ENCODE results near the gene MFGE8. TPM values are rescaled to one million over a fixed set of nuclear protein-coding genes. Genes with fewer than 3 reads are reported as not detected.

The MFGE8 gene
- total RNA-seq, 4 donors from 2014 or later = 212 to 664 (median 370) TPM

DNA sequence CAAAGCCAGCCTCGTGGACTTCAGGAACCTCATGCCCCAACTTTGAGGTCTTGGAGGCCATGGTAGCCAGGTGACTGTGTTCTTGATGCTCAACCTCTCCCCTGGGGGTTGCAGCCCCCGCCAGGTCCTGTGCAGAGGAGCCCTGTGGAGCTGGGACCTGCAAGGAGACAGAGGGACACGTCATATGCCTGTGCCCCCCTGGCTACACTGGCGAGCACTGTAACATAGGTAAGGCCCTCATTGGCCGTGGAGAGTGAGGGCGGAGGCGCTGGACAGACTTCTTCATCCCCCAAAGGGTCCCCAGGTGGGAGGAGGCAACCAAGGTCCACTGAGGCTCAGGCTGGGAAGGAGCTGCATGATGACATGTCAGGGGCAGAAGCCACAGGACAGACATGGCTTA lies 53.0 kb downstream of the MFGE8 start:
- Histone ChIP-seq H3K4me3 (no peak overlapping the region), H3K36me3 (no peaks in the 10 kb centered on the region), H3K27me3 (no peaks in the 10 kb centered on the region), H3K27ac (no peak overlapping the region), H3K9me3 (no peaks in the 10 kb centered on the region), H3K4me1 (no peaks in the 10 kb centered on the region)
- TF ChIP-seq, protein P1, sequence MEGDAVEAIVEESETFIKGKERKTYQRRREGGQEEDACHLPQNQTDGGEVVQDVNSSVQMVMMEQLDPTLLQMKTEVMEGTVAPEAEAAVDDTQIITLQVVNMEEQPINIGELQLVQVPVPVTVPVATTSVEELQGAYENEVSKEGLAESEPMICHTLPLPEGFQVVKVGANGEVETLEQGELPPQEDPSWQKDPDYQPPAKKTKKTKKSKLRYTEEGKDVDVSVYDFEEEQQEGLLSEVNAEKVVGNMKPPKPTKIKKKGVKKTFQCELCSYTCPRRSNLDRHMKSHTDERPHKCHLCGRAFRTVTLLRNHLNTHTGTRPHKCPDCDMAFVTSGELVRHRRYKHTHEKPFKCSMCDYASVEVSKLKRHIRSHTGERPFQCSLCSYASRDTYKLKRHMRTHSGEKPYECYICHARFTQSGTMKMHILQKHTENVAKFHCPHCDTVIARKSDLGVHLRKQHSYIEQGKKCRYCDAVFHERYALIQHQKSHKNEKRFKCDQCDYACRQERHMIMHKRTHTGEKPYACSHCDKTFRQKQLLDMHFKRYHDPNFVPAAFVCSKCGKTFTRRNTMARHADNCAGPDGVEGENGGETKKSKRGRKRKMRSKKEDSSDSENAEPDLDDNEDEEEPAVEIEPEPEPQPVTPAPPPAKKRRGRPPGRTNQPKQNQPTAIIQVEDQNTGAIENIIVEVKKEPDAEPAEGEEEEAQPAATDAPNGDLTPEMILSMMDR (IDR thresholded peaks at IDR 0.05) = no peak
- TF ChIP-seq POLR2A (IDR thresholded peaks at IDR 0.05) = no peak
- intact Hi-C loops (cut with DNase I; ENCODE audit: low total_unique reads) = no loop called here
- no peak for DNase-seq

- Histone ChIP-seq H3K27ac (no peak overlapping the region), H3K9me3 (no peaks in the 10 kb centered on the region), H3K4me1 (no peaks in the 10 kb centered on the region), H3K36me3 (no peaks in the 10 kb centered on the region), H3K27me3 (no peaks in the 10 kb centered on the region), H3K4me3 (no peak overlapping the region)
- DNase-seq = no peak
- no peak for TF ChIP-seq POLR2A (IDR thresholded peaks at IDR 0.05)
- TF ChIP-seq, protein P1 (IDR thresholded peaks at IDR 0.05) = no peak
- intact Hi-C loops (cut with DNase I; ENCODE audit: low total_unique reads) = no loop called here
Observed at GRCh38 chr15:88859550-88859949, 53.6 kb downstream of the MFGE8 start.

DNA sequence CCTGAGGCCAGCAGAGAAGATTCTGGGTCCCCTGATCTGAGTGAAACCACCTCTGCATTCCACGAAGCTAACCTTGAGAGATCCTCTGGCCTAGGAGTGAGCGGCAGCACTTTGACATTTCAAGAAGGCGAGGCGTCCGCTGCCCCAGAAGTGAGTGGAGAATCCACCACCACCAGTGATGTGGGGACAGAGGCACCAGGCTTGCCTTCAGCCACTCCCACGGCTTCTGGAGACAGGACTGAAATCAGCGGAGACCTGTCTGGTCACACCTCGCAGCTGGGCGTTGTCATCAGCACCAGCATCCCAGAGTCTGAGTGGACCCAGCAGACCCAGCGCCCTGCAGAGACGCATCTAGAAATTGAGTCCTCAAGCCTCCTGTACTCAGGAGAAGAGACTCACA lies 54.2 kb downstream of the MFGE8 start:
- no peak for DNase-seq
- Histone ChIP-seq H3K4me1 (no peaks in the 10 kb centered on the region), H3K27me3 (no peaks in the 10 kb centered on the region), H3K4me3 (no peak overlapping the region), H3K27ac (no peak overlapping the region), H3K36me3 (no peaks in the 10 kb centered on the region), H3K9me3 (no peaks in the 10 kb centered on the region)
- no peak for TF ChIP-seq POLR2A (IDR thresholded peaks at IDR 0.05)
- TF ChIP-seq, protein P1 (IDR thresholded peaks at IDR 0.05) = no peak
- intact Hi-C loops (cut with DNase I; ENCODE audit: low total_unique reads) = no loop called here

DNA sequence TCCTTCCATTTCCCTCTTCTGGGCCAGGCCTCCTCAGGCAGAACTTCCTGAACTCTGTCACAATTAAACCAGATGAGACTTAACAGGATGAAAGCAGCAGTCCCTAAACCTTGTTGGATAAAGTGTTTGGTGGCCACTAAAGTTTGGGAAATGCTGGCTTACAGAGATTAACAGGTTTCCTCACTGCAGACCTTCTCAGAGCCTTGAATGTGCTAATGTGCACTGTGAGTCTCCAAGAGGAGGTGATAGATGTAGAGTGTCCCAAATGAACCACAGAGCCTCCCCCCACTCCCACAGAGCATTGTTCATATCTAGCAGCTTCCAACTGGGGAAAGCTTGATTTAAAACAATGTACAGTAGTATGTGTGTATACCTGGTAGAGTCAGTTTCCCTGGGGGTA lies 60.7 kb downstream of the MFGE8 start:
- TF ChIP-seq POLR2A (IDR thresholded peaks at IDR 0.05) = no peak
- TF ChIP-seq, protein P1 (IDR thresholded peaks at IDR 0.05) = no peak
- intact Hi-C loops (cut with DNase I; ENCODE audit: low total_unique reads) = no loop called here
- no peaks in the 10 kb centered on the region for H3K27me3 ChIP-seq

GRCh38 chr15:88849376-88850072 lies 63.7 kb downstream of the MFGE8 start:
- intact Hi-C loops (cut with DNase I; ENCODE audit: low total_unique reads) = no loop called here
- Histone ChIP-seq H3K9me3 (no peaks in the 10 kb centered on the region), H3K27ac (no peak overlapping the region), H3K36me3 (no peaks in the 10 kb centered on the region), H3K27me3 (no peaks in the 10 kb centered on the region), H3K4me3 (no peak overlapping the region), H3K4me1 (no peaks in the 10 kb centered on the region)
- no peak for TF ChIP-seq POLR2A (IDR thresholded peaks at IDR 0.05)
- TF ChIP-seq, protein P1 (IDR thresholded peaks at IDR 0.05) = no peak
- no peak for DNase-seq

More for the DNA sequence above, 60.7 kb downstream of the MFGE8 start:
- no peak overlapping the region for H3K4me3 ChIP-seq
- no peak overlapping the region for H3K27ac ChIP-seq
- H3K9me3 ChIP-seq = no peaks in the 10 kb centered on the region
- H3K36me3 ChIP-seq = no peaks in the 10 kb centered on the region
- H3K4me1 ChIP-seq = no peaks in the 10 kb centered on the region
- no peak for DNase-seq

Other genes starting within 250 kb of the MFGE8 start
- gene ACAN, start 109.9 kb downstream of the MFGE8 start, total RNA-seq = 1 to 10 TPM in 1 of 4 donors, under 1 TPM in 1, not detected in 2; 0.85 to 6.9 TPM
- gene HAPLN3, start 17.8 kb downstream of the MFGE8 start, total RNA-seq = 10 to 100 TPM; 17.9 to 34.8 (median 23.1) TPM
- gene ABHD2, start 175.1 kb upstream of the MFGE8 start, total RNA-seq = 100 to 1,000 TPM in 1 of 4 donors, 10 to 100 TPM in 3; 27.4 to 117 (median 54.2) TPM

Data from uterus (tissue), 4 donors.